Measurements from ENCODE around the gene TRAPPC2L.

The TRAPPC2L gene

DNA sequence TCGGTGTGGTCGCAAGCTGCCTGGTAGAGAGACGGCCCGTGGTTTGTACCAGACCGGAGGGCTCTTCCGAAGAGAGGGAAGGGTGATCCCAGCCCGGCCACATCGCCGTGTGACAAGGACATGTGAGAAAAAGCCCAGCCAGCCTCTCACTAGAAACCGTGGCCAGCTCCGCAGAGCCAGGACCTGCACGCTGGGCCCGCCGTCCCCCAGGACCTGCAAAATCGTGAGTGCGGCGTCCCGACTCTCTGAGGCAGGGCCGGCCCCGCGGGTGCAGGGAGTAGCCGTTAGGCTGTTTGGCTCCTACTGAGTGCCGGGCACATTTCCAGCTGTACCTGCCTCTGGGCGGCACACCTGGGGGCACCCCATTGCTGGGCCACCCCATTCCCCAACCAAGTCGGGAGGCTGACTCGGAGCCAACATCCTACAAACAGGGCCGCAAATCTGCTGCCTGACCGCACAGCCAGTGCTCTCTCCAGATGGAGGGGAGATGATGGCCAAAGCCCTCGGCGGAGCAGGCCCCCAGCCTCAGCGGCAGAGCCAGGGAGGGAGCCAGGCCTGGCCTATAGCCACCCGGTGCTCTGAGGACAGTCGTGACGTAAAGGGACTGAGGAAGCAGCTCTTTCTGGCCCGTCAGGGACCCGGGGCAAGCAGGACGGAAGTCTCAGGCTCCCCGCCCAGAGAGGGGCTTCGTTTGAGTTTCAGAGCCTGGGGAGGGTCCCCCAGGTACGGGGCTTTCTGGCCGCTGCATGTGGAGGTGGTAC lies 43.2 kb downstream of the TRAPPC2L start:
- no peak for DNase-seq (ENCODE audit: low spot score)
- Histone ChIP-seq H3K27ac (no peak overlapping the region), H3K4me3 (no peak overlapping the region)
- TF ChIP-seq, protein P1, sequence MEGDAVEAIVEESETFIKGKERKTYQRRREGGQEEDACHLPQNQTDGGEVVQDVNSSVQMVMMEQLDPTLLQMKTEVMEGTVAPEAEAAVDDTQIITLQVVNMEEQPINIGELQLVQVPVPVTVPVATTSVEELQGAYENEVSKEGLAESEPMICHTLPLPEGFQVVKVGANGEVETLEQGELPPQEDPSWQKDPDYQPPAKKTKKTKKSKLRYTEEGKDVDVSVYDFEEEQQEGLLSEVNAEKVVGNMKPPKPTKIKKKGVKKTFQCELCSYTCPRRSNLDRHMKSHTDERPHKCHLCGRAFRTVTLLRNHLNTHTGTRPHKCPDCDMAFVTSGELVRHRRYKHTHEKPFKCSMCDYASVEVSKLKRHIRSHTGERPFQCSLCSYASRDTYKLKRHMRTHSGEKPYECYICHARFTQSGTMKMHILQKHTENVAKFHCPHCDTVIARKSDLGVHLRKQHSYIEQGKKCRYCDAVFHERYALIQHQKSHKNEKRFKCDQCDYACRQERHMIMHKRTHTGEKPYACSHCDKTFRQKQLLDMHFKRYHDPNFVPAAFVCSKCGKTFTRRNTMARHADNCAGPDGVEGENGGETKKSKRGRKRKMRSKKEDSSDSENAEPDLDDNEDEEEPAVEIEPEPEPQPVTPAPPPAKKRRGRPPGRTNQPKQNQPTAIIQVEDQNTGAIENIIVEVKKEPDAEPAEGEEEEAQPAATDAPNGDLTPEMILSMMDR (IDR thresholded peaks at IDR 0.05), result no peak

DNA sequence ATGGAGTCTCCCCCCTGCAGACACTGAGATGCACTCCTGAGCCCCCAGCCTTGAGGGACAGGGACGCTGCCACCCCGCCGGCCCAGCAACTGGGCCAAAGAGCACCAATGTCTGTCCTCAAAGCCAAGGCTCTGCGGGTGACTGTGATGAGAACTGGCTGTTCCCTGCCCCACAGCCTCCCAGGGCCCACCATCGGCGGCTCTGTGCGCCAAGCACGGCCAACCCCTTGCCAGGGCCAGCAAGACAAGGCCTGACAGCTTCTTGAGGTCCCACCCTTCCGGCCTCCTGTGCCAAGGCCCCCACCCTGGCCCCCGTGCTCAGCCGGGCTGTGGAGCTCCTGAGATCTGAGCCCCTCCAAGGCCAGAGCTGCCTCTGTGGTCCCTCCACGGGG lies 43.7 kb downstream of the TRAPPC2L start:
- no peak for DNase-seq (ENCODE audit: low spot score)
- TF ChIP-seq, protein P1 (IDR thresholded peaks at IDR 0.05), result no peak
- H3K27ac ChIP-seq, result no peak overlapping the region

DNA sequence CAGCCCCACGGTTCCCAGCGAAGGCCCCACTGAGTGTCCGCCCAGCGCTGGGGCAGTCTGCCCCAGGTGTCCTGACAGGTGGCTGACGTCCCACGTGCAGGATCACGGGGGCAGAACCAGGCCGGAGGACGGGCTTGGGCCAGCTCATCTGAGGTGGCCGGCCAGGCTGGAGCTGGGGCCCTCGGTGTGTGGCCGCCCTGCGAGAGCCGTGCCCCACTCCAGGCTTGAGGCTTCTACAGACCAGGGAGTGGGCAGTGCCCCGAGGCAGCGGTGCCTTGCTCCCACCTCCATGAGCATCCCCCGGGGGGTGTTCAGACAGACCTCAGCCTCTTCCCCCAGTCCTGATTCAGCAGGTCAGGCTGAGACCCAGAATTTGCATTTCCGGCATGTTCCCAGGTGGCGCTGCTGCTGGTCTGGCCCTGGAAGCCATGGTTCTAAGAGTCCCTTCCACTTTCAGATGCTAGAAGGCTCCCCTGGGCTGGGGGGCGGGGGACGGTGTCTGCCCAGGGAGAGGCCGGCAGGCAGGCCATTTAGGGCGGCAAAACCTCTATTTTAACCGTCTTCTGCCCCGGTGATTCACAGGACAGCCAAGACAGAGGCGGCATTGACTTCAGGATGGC lies 44.9 kb downstream of the TRAPPC2L start:
- H3K4me3 ChIP-seq, result no peak overlapping the region
- H3K27ac ChIP-seq, result no peak overlapping the region
- DNase-seq (ENCODE audit: low spot score), result no peak
- TF ChIP-seq, protein P1 (IDR thresholded peaks at IDR 0.05), result no peak

More for the DNA sequence above, 43.7 kb downstream of the TRAPPC2L start:
- H3K4me3 ChIP-seq, result no peak overlapping the region

DNA sequence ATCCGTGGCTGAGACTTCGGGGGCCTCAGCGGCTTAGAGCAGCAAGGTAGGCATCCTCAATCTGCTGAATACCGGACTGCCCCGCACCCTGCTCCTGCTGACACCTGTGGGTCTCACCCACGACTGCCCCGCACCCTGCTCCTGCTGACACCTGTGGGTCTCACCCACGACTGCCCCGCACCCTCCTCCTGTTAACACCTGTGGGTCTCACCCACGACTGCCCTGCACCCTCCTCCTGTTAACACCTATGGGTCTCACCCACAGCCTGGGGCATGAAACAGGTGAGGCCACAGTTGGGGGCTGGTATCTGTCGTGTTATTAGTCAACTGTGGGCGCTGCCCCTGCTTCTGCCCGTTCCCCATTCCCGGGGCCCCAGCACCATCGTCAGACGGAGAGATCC lies 45.8 kb downstream of the TRAPPC2L start:
- H3K27ac ChIP-seq, result no peak overlapping the region
- TF ChIP-seq, protein P1 (IDR thresholded peaks at IDR 0.05), result no peak
- DNase-seq (ENCODE audit: low spot score), result no peak
- H3K4me3 ChIP-seq, result no peak overlapping the region

DNA sequence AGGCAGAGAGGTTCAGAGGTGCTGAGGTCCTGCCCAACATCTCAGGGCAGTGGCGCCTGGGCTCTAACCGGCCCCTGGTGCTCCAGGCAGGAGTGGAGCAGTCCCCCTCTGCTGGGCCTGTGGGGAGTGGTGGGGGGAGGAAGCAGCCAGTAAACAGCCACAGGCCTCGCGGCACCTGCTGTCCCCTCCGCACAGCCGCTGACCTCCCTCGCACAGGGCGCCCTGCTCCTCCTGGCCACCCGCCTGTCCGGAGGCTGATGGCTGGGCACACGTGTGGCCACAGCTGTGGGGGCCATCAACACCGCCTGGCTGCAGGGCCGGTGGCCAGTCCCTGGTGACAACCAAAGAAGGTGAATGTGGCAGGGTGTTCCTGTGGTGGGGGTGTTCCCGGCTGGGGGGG lies 46.3 kb downstream of the TRAPPC2L start:
- no peak for DNase-seq (ENCODE audit: low spot score)
- no peak overlapping the region for H3K27ac ChIP-seq
- TF ChIP-seq, protein P1 (IDR thresholded peaks at IDR 0.05), result no peak
- H3K4me3 ChIP-seq, result no peak overlapping the region

DNA sequence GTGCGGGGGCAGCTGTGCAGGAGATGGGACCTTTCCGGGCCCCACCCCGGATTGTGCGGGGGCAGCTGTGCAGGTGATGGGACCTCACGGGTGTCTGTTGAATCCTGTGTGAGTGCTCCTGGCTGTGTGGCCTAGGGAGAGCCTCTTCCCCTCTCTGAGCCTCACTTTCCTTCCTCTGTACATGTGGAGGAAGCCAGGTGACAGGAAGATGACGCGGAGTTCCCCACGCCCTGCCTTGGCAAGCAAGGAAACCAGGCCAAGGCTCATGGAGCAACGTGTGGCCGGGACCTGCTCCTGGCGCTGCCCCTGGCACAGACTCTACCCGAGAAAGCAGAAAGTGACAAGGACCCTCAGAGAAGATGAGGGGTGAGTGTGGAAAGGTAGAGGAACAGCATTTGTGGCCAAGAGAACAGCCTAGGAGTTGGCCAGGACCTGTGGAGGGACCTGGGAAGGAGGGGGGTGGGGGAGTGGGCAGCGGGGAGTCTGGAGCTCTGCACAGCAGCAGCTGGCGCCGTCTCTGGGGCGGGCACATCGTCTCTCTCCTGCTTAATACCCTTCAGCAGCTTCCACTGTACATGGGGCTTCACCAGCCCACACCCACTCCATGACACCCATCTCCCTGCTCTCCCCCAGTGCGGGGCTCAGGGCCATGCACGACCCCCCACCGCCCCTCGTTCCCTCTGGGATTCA lies 47.9 kb downstream of the TRAPPC2L start:
- Histone ChIP-seq H3K27ac (no peak overlapping the region), H3K4me3 (no peak overlapping the region)
- TF ChIP-seq, protein P1 (IDR thresholded peaks at IDR 0.05), result no peak
- no peak for DNase-seq (ENCODE audit: low spot score)

All from coronary artery (tissue), 2 donors.